Measurements from ENCODE around the gene CD1E.

The CD1E gene

DNA sequence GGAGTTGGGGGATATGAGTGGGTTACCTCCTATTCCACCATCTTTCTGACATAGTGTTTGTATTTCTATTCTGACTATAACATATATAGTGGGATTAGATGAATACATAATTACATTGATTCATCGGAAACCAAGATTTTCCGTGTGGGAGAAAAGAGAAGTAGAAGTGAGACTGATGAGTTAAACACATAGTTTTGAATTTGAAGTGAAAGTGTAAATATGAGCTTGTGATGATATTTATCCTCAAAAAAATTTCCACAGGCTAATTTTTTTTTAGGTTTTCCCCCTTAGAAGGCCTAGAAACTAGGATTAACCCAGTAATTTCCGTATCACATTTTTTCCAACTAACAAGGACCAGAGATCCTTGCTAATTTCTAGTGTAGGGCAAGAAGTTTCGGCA is 29.3 kb upstream of the CD1E start:
- Histone ChIP-seq H2AK5ac (ENCODE audit: low read depth, low read length) (no peak overlapping the region), H2BK120ac (ENCODE audit: low read depth, low read length) (no peak overlapping the region), H3K4ac (ENCODE audit: low read length) (no peak overlapping the region), H3K9me3 (replicated peaks in 1 of 2; ENCODE audit: control insufficient read depth in 2 of 2, insufficient read depth in 1 of 2, low read depth in 1 of 2, low read length in 2 of 2) (no peaks in the 10 kb centered on the region), H3K9ac (ENCODE audit: low read depth, low read length, poor library complexity) (no peak overlapping the region), H2AFZ (ENCODE audit: low read length) (no peak overlapping the region), H3K4me3 (ENCODE audit: low read length in 2 of 2) (no peak overlapping the region), H2BK5ac (ENCODE audit: low read length) (no peak overlapping the region), H3K27ac (replicated peaks; ENCODE audit: low read length) (no peak overlapping the region), H3K36me3 (replicated peaks in 1 of 2; ENCODE audit: control insufficient read depth in 2 of 2, insufficient read depth in 2 of 2, low read length in 2 of 2) (no peaks in the 10 kb centered on the region), H2BK15ac (ENCODE audit: low read length) (no peak overlapping the region), H3K14ac (ENCODE audit: low read length) (no peak overlapping the region), H3K79me1 (ENCODE audit: low read depth, low read length) (no peaks in the 10 kb centered on the region), H4K8ac (ENCODE audit: low read depth, low read length) (no peak overlapping the region), H3K18ac (ENCODE audit: low read length) (no peak overlapping the region), H3K27me3 (ENCODE audit: control insufficient read depth in 3 of 3, insufficient read depth in 3 of 3, low read depth in 1 of 3, low read length in 3 of 3) (no peaks in the 10 kb centered on the region), H3K4me1 (ENCODE audit: control insufficient read depth in 2 of 2, insufficient read depth in 1 of 2, low read depth in 1 of 2, low read length in 2 of 2) (no peaks in the 10 kb centered on the region), H2BK12ac (ENCODE audit: low read length) (no peak overlapping the region), H3K4me2 (ENCODE audit: insufficient read depth, low read length, poor library complexity, severe bottlenecking) (no peak overlapping the region), H4K91ac (ENCODE audit: low read depth, low read length, poor library complexity) (no peak overlapping the region), H3K23ac (ENCODE audit: low read depth, low read length, poor library complexity) (no peak overlapping the region)
- no peak for DNase-seq (ENCODE audit: low spot score)
- no CpG with 5 or more reads among the region's 4 CpGs for WGBS, 2 donors (ENCODE audit: extremely low coverage in 2 of 2, insufficient read length in 2 of 2, insufficient replicate concordance in 1 of 2)

DNA sequence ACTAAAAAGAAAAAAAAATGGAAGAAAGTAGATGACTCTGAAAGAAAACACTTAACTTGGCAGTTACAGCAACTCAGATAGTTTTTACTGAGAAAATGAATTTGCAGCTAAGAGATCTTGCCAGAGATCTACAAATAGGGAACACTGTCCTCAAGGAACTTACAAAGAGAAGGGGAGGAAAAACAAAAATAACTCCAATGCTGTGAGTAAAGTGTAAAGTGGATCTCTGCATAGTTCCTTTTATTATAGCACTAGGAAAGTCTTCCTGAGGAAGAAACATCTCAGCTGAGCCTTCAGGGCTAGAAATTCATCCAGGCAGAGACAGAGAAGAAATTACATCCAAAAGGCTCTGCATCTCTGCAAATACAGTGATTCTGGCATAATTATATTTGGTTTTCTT is 26.2 kb upstream of the CD1E start:
- no peak overlapping the region for H2AK5ac ChIP-seq (ENCODE audit: low read depth, low read length)
- no peak overlapping the region for H3K4me3 ChIP-seq (ENCODE audit: low read length in 2 of 2)
- H3K4me2 ChIP-seq (ENCODE audit: insufficient read depth, low read length, poor library complexity, severe bottlenecking): no peak overlapping the region
- DNase-seq (ENCODE audit: low spot score): no peak
- H3K79me1 ChIP-seq (ENCODE audit: low read depth, low read length): no peaks in the 10 kb centered on the region
- H3K36me3 ChIP-seq (replicated peaks in 1 of 2; ENCODE audit: control insufficient read depth in 2 of 2, insufficient read depth in 2 of 2, low read length in 2 of 2): no peaks in the 10 kb centered on the region
- H3K4ac ChIP-seq (ENCODE audit: low read length): no peak overlapping the region
- no peak overlapping the region for H3K9ac ChIP-seq (ENCODE audit: low read depth, low read length, poor library complexity)
- no peak overlapping the region for H3K23ac ChIP-seq (ENCODE audit: low read depth, low read length, poor library complexity)
- H3K27ac ChIP-seq (replicated peaks; ENCODE audit: low read length): no peak overlapping the region
- H2BK12ac ChIP-seq (ENCODE audit: low read length): no peak overlapping the region
- H3K9me3 ChIP-seq (replicated peaks in 1 of 2; ENCODE audit: control insufficient read depth in 2 of 2, insufficient read depth in 1 of 2, low read depth in 1 of 2, low read length in 2 of 2): no peaks in the 10 kb centered on the region
- no peaks in the 10 kb centered on the region for H3K4me1 ChIP-seq (ENCODE audit: control insufficient read depth in 2 of 2, insufficient read depth in 1 of 2, low read depth in 1 of 2, low read length in 2 of 2)
- H4K91ac ChIP-seq (ENCODE audit: low read depth, low read length, poor library complexity): no peak overlapping the region
- H2BK120ac ChIP-seq (ENCODE audit: low read depth, low read length): no peak overlapping the region
- no peak overlapping the region for H2AFZ ChIP-seq (ENCODE audit: low read length)
- H2BK5ac ChIP-seq (ENCODE audit: low read length): no peak overlapping the region
- no peak overlapping the region for H2BK15ac ChIP-seq (ENCODE audit: low read length)
- no peak overlapping the region for H3K18ac ChIP-seq (ENCODE audit: low read length)
- no peak overlapping the region for H4K8ac ChIP-seq (ENCODE audit: low read depth, low read length)
- H3K27me3 ChIP-seq (ENCODE audit: control insufficient read depth in 3 of 3, insufficient read depth in 3 of 3, low read depth in 1 of 3, low read length in 3 of 3): no peaks in the 10 kb centered on the region
- H3K14ac ChIP-seq (ENCODE audit: low read length): no peak overlapping the region

DNA sequence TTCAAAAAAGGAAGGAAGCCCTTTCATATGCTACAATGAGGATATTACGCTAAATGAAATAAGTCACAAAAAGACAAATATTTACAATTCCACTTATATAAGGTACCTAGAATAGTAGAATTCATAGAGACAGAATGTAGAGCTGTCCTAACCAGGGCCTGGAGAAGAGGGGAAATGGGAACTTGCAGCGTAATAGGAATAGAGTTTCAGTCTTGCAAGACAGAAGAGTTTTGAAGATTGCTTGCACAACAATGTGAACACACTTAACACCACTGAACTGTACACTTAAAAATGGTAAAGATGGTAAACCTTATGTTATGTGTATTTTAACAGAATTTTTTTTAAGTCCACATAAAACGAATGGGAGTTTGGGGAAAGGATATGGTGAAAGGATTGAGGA is 25.3 kb upstream of the CD1E start:
- Histone ChIP-seq H3K14ac (ENCODE audit: low read length) (no peak overlapping the region), H3K9me3 (replicated peaks in 1 of 2; ENCODE audit: control insufficient read depth in 2 of 2, insufficient read depth in 1 of 2, low read depth in 1 of 2, low read length in 2 of 2) (no peaks in the 10 kb centered on the region), H3K36me3 (replicated peaks in 1 of 2; ENCODE audit: control insufficient read depth in 2 of 2, insufficient read depth in 2 of 2, low read length in 2 of 2) (no peaks in the 10 kb centered on the region), H3K4me2 (ENCODE audit: insufficient read depth, low read length, poor library complexity, severe bottlenecking) (no peak overlapping the region), H2AFZ (ENCODE audit: low read length) (no peak overlapping the region), H3K4ac (ENCODE audit: low read length) (no peak overlapping the region), H2BK12ac (ENCODE audit: low read length) (no peak overlapping the region), H2BK5ac (ENCODE audit: low read length) (no peak overlapping the region), H4K8ac (ENCODE audit: low read depth, low read length) (no peak overlapping the region), H3K27ac (replicated peaks; ENCODE audit: low read length) (no peak overlapping the region), H2BK120ac (ENCODE audit: low read depth, low read length) (no peak overlapping the region), H2BK15ac (ENCODE audit: low read length) (no peak overlapping the region), H3K27me3 (ENCODE audit: control insufficient read depth in 3 of 3, insufficient read depth in 3 of 3, low read depth in 1 of 3, low read length in 3 of 3) (no peaks in the 10 kb centered on the region), H3K4me3 (ENCODE audit: low read length in 2 of 2) (no peak overlapping the region), H3K79me1 (ENCODE audit: low read depth, low read length) (no peaks in the 10 kb centered on the region), H3K4me1 (ENCODE audit: control insufficient read depth in 2 of 2, insufficient read depth in 1 of 2, low read depth in 1 of 2, low read length in 2 of 2) (no peaks in the 10 kb centered on the region), H3K18ac (ENCODE audit: low read length) (no peak overlapping the region), H3K9ac (ENCODE audit: low read depth, low read length, poor library complexity) (no peak overlapping the region), H2AK5ac (ENCODE audit: low read depth, low read length) (no peak overlapping the region), H4K91ac (ENCODE audit: low read depth, low read length, poor library complexity) (no peak overlapping the region), H3K23ac (ENCODE audit: low read depth, low read length, poor library complexity) (no peak overlapping the region)
- 100% methylated on average over 1 of the region's 3 CpGs; no CpG with 5 or more reads in 1 of the 2 donors for WGBS, 2 donors (ENCODE audit: extremely low coverage in 2 of 2, insufficient read length in 2 of 2, insufficient replicate concordance in 1 of 2)
- DNase-seq (ENCODE audit: low spot score): no peak

DNA sequence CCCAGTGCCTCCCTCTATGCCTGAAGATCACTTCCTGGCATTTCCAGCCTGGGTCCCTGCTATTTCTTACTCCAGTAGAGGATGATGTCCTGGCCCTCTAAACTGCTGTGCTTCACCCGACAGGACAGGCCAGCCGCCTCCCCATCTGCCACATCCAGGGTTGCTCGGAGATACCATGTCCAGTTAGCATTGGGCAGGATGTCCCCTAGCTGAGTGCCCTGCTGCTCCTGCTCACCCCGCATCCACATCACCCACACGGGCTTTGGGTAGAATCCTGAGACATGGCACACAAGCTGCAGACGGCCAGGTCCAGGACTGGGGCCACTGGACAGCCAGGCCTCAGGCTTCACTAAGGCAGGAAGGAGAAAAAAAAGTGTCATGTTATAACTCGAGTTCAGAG is 24.4 kb upstream of the CD1E start:
- no peak overlapping the region for H3K4me3 ChIP-seq (ENCODE audit: low read length in 2 of 2)
- no peak overlapping the region for H3K9ac ChIP-seq (ENCODE audit: low read depth, low read length, poor library complexity)
- no peak overlapping the region for H2BK15ac ChIP-seq (ENCODE audit: low read length)
- no peaks in the 10 kb centered on the region for H3K9me3 ChIP-seq (replicated peaks in 1 of 2; ENCODE audit: control insufficient read depth in 2 of 2, insufficient read depth in 1 of 2, low read depth in 1 of 2, low read length in 2 of 2)
- no peaks in the 10 kb centered on the region for H3K4me1 ChIP-seq (ENCODE audit: control insufficient read depth in 2 of 2, insufficient read depth in 1 of 2, low read depth in 1 of 2, low read length in 2 of 2)
- H2BK12ac ChIP-seq (ENCODE audit: low read length): no peak overlapping the region
- no peaks in the 10 kb centered on the region for H3K79me1 ChIP-seq (ENCODE audit: low read depth, low read length)
- H2AFZ ChIP-seq (ENCODE audit: low read length): no peak overlapping the region
- DNase-seq (ENCODE audit: low spot score): no peak
- no peak overlapping the region for H4K91ac ChIP-seq (ENCODE audit: low read depth, low read length, poor library complexity)
- WGBS, 2 donors (ENCODE audit: extremely low coverage in 2 of 2, insufficient read length in 2 of 2, insufficient replicate concordance in 1 of 2): no CpG with 5 or more reads among the region's 7 CpGs
- no peak overlapping the region for H3K27ac ChIP-seq (replicated peaks; ENCODE audit: low read length)
- no peaks in the 10 kb centered on the region for H3K27me3 ChIP-seq (ENCODE audit: control insufficient read depth in 3 of 3, insufficient read depth in 3 of 3, low read depth in 1 of 3, low read length in 3 of 3)
- H2BK5ac ChIP-seq (ENCODE audit: low read length): no peak overlapping the region
- H3K18ac ChIP-seq (ENCODE audit: low read length): no peak overlapping the region
- no peaks in the 10 kb centered on the region for H3K36me3 ChIP-seq (replicated peaks in 1 of 2; ENCODE audit: control insufficient read depth in 2 of 2, insufficient read depth in 2 of 2, low read length in 2 of 2)
- H2BK120ac ChIP-seq (ENCODE audit: low read depth, low read length): no peak overlapping the region
- H3K4ac ChIP-seq (ENCODE audit: low read length): no peak overlapping the region
- no peak overlapping the region for H4K8ac ChIP-seq (ENCODE audit: low read depth, low read length)
- no peak overlapping the region for H3K23ac ChIP-seq (ENCODE audit: low read depth, low read length, poor library complexity)
- H3K4me2 ChIP-seq (ENCODE audit: insufficient read depth, low read length, poor library complexity, severe bottlenecking): no peak overlapping the region
- no peak overlapping the region for H2AK5ac ChIP-seq (ENCODE audit: low read depth, low read length)
- no peak overlapping the region for H3K14ac ChIP-seq (ENCODE audit: low read length)

Measured in neuronal stem cell (in vitro differentiated cells).